ENCODE data around the gene TCN1. TPM values are rescaled to one million over a fixed set of nuclear protein-coding genes. Genes with fewer than 3 reads are reported as not detected.

The TCN1 gene, protein sequence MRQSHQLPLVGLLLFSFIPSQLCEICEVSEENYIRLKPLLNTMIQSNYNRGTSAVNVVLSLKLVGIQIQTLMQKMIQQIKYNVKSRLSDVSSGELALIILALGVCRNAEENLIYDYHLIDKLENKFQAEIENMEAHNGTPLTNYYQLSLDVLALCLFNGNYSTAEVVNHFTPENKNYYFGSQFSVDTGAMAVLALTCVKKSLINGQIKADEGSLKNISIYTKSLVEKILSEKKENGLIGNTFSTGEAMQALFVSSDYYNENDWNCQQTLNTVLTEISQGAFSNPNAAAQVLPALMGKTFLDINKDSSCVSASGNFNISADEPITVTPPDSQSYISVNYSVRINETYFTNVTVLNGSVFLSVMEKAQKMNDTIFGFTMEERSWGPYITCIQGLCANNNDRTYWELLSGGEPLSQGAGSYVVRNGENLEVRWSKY
- total RNA-seq = not detected in 2 replicates

GRCh38 chr11:59866397-59866796 lies at the start of gene TCN1:
TSS of gene TCN1 (minus strand) at chr11:59866487. CDS start at chr11:59866470, 17 bp downstream.

DNA sequence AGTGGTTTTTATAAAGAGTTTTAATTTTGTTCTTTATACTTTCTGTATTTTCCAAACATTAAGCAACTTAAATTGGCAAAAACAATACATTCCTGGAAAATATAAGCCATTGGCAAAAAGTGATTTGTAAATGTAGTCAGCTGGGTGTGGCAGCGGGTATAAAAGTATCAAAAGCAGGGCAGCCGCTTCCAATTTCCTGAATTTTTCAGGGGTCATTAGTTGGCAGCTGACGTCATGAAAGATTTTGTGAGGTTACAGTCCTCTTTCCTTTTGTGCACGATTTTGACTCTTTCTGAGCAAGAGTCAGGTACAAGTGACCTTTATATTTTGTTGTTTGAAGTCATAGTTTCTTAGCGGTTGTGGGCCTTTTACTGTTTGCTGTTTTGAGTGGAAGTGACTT lies 12.3 kb upstream of the TCN1 start, which contains the start of gene OOSP3:
TSS of gene OOSP3 (plus strand) at position 208 of the 400 bp plus-strand sequence. CDS start at position 235, 27 bp downstream.

GRCh38 chr11:59845399-59845798 lies 20.9 kb downstream of the TCN1 start, which contains the start of gene CBLIF:
TSS of gene CBLIF (minus strand) at chr11:59845499. CDS start at chr11:59845453, 46 bp downstream.

DNA sequence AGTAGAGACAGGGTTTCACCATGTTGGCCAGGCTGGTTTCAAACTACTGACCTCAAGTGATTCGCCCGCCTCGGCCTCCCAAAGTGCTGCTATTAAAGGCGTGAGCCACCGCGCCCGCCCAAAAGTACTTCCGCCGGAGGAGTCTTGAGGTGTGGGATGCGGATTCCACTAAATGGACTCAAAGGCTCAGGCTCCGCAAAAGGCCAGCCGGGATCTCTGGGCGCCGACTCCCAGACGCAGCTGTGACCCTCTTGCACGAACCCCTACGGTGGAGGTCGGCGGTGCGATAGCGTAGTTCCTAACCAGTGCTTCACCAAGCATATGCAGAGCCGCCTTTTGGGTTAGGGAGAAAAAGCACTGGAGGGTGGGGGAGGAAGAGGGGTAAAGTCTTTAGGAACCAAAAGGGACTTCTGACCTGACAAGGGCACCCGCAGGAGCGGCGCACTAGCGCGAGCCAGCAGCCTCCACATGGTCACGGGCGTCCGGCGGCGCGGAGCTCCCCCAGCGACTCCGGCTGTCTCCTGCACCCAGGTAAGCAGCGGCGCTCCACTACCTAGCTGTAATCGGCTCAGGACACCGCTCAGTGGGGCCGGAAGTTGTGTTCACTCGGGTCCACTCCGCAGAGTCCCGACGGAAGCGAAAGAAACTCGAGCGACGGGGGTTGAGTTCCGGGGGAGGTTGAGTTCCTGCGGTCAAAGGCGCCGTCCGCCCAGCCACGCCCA lies 55.9 kb downstream of the TCN1 start, which contains the start of gene MRPL16:
TSS of gene MRPL16 (minus strand) at position 590 of the 722 bp plus-strand sequence. CDS start at position 470, 120 bp downstream.

Other genes with a start within 250 kb of the TCN1 start
- 12.0 and 14.9 TPM in 2 replicates for gene PATL1, start 197.4 kb downstream of the TCN1 start, total RNA-seq
- gene OR10V1, start 152.6 kb downstream of the TCN1 start, total RNA-seq = not detected in 2 replicates
- gene STX3, start 111.1 kb downstream of the TCN1 start, total RNA-seq = 6.7 and 8.1 TPM in 2 replicates
- 57.1 and 71.9 TPM in 2 replicates for gene MRPL16, start 55.7 kb downstream of the TCN1 start, total RNA-seq
- gene CBLIF, start 21.0 kb downstream of the TCN1 start, total RNA-seq = not detected in 2 replicates
- gene OOSP3, start 12.3 kb upstream of the TCN1 start, total RNA-seq = not detected in 2 replicates
- not detected in 2 replicates for gene OOSP1, start 71.9 kb upstream of the TCN1 start, total RNA-seq
- not detected in 2 replicates for gene OOSP4A, start 97.5 kb upstream of the TCN1 start, total RNA-seq
- not detected in 2 replicates for gene OOSP4B, start 150.7 kb upstream of the TCN1 start, total RNA-seq
- gene OOSP2, start 173.9 kb upstream of the TCN1 start, total RNA-seq = not detected in 2 replicates
- gene MS4A3, start 190.2 kb upstream of the TCN1 start, total RNA-seq = not detected in 2 replicates
- not detected in 2 replicates for gene MS4A2, start 222.2 kb upstream of the TCN1 start, total RNA-seq